Neural cell (in vitro differentiated cells): Measurements from ENCODE around the gene ACOX3.

ENCODE experiments used
- CTCF ChIP-seq: fragments of 450-650 bp; IDR thresholded peaks from 2 replicates; pipeline ENCODE4 v1.5.1; 2014; ENCODE audit warnings: antibody characterized with exemption, mild to moderate bottlenecking, moderate library complexity; ENCODE audit not compliant: poor library complexity, severe bottlenecking
- EP300 ChIP-seq: fragments of 450-650 bp; conservative IDR thresholded peaks from 2 replicates; pipeline ENCODE4 v1.6.1; 2014; ENCODE audit warnings: antibody characterized with exemption, mild to moderate bottlenecking, moderate library complexity; ENCODE audit not compliant: poor library complexity, severe bottlenecking
- EZH2 ChIP-seq: fragments of 200-600, 300-800 bp; shearing (Covaris generic), sonication (generic); IDR thresholded peaks from 2 replicates; pipeline ENCODE4 v1.6.1; 2014; ENCODE audit warnings: antibody characterized with exemption, low read length, borderline replicate concordance, mild to moderate bottlenecking; ENCODE audit not compliant: insufficient read depth, poor library complexity, severe bottlenecking
- POLR2AphosphoS5 ChIP-seq: IDR thresholded peaks from 2 replicates; pipeline ENCODE4 v1.6.1; 2012
- SMC3 ChIP-seq: fragments of 450-650 bp; conservative IDR thresholded peaks from 2 replicates; pipeline ENCODE4 v1.6.1; 2014; ENCODE audit warnings: antibody characterized with exemption, mild to moderate bottlenecking, moderate library complexity; ENCODE audit not compliant: poor library complexity
- TAF1 ChIP-seq: IDR thresholded peaks from 2 replicates; pipeline ENCODE4 v1.6.1; 2012; ENCODE audit warnings: low read depth

GRCh38 chr4:8348071-8348470 is 92.5 kb downstream of the ACOX3 start:
- no peak for TF ChIP-seq CTCF
- TF ChIP-seq POLR2AphosphoS5, result no peak
- TF ChIP-seq SMC3, result no peak
- TF ChIP-seq EP300, result no peak
- no peak for TF ChIP-seq TAF1
- no peak for TF ChIP-seq EZH2
